ENCODE data around the gene TUBGCP3. TPM values are rescaled to one million over a fixed set of nuclear protein-coding genes. Genes with fewer than 3 reads are reported as not detected.

Gene TUBGCP3
- total RNA-seq, 6 experiments from 2014 or later, result 16.5 to 28.5 (median 25.6) TPM

- H3K4me1 Mint-ChIP-seq (ENCODE audit: low read depth), result no peaks in the 10 kb centered on the region
- TF ChIP-seq CTCF (IDR thresholded peaks at IDR 0.05), result no peak
- H3K9me3 Mint-ChIP-seq, result no peaks in the 10 kb centered on the region
- no peak overlapping the region for H3K4me3 Mint-ChIP-seq
- no peak overlapping the region for H3K27ac Mint-ChIP-seq
- no peak for DNase-seq
- no peaks in the 10 kb centered on the region for H3K36me3 Mint-ChIP-seq (ENCODE audit: low read depth)
- H3K27me3 Mint-ChIP-seq (ENCODE audit: insufficient read depth), result peaks cover 20% of the 10 kb centered on the region
Observed at GRCh38 chr13:112614835-112615234, 26.9 kb upstream of the TUBGCP3 start.

- Mint-ChIP-seq H3K36me3 (ENCODE audit: low read depth) (no peaks in the 10 kb centered on the region), H3K27ac (no peak overlapping the region), H3K9me3 (no peaks in the 10 kb centered on the region), H3K27me3 (ENCODE audit: insufficient read depth) (peaks cover 10% of the 10 kb centered on the region), H3K4me3 (no peak overlapping the region), H3K4me1 (ENCODE audit: low read depth) (peaks cover 33% of the 10 kb centered on the region)
- no peak for TF ChIP-seq CTCF (IDR thresholded peaks at IDR 0.05)
- no peak for DNase-seq
Observed at GRCh38 chr13:112608212-112608611, 20.3 kb upstream of the TUBGCP3 start.

- DNase-seq, result peak; percentile 84
- Mint-ChIP-seq H3K27ac (peak overlapping the region; percentile 93), H3K9me3 (no peaks in the 10 kb centered on the region), H3K27me3 (ENCODE audit: insufficient read depth) (peaks cover 9% of the 10 kb centered on the region), H3K4me1 (ENCODE audit: low read depth) (peaks cover 35% of the 10 kb centered on the region), H3K36me3 (ENCODE audit: low read depth) (no peaks in the 10 kb centered on the region), H3K4me3 (peak overlapping the region; percentile 91)
- peak; percentile 96 for TF ChIP-seq CTCF (IDR thresholded peaks at IDR 0.05)
Observed at GRCh38 chr13:112606109-112607001, 18.4 kb upstream of the TUBGCP3 start.

DNA sequence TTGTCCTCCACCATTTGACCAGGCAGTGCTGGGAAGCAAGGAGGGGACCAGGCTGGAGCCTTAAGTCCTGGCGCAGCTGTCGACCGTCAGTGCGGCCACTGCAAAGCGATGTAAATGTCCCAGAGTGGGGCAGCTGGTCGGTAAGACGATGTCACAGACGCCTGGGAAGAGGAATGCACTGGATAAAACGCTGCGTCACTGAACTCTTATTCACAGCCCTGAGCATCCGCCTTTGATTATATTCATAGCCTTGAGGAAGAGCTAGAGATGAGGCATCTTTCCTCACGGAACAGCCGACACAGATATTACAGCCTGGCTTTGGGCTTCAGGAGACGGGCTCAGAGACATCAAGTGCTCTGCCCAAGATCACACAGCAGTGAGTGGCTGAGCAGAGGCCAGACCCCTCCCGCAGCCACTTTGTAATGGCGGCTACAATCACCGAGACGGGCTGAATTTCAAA is 17.6 kb upstream of the TUBGCP3 start:
- Mint-ChIP-seq H3K27ac (peak overlapping the region; percentile 93), H3K36me3 (ENCODE audit: low read depth) (no peaks in the 10 kb centered on the region), H3K4me3 (peak overlapping the region; percentile 91), H3K4me1 (ENCODE audit: low read depth) (peaks cover 35% of the 10 kb centered on the region), H3K9me3 (no peaks in the 10 kb centered on the region), H3K27me3 (ENCODE audit: insufficient read depth) (peaks cover 9% of the 10 kb centered on the region)
- TF ChIP-seq CTCF (IDR thresholded peaks at IDR 0.05), result no peak
- peak; percentile 76 for DNase-seq

DNA sequence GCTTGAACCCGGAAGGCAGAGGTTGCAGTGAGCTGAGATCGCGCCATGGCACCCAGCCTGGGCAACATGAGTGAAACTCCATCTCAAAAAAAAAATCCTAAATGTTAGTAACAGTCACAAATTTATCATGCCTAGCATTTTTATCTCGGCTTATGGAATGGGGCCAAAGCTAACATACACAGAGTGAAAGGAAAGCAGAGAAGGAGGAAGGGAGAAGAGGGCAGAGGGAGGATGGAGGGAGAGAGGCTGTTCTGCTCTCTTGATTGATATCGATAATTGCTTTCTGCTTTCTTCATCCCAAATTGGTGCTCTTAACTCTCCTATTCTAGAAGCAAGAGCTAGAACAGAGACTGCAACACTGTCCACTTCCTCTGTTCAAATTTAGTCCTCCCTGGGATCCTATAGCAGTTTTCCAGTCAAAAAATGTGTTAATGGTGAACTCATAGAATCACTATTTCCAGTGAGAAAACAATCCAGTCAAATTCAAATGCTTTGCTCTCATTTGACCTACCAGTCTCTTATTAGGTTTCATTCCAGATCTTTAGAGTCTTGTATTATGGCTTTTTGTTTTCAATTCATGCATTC is 15.8 kb upstream of the TUBGCP3 start:
- Mint-ChIP-seq H3K4me3 (peak overlapping the region; percentile 47), H3K27me3 (ENCODE audit: insufficient read depth) (peaks cover 4% of the 10 kb centered on the region), H3K4me1 (ENCODE audit: low read depth) (peaks cover 35% of the 10 kb centered on the region), H3K9me3 (no peaks in the 10 kb centered on the region), H3K36me3 (ENCODE audit: low read depth) (no peaks in the 10 kb centered on the region), H3K27ac (peak overlapping the region; percentile 67)
- peak; percentile 17 for DNase-seq
- no peak for TF ChIP-seq CTCF (IDR thresholded peaks at IDR 0.05)
